Stomach smooth muscle (tissue), 2 donors: ENCODE results near the gene ARHGAP21.

ENCODE experiments used
- H3K27ac ChIP-seq: one replicate; pipeline ENCODE4 v1.7.0; 2013; ENCODE audit warnings: mild to moderate bottlenecking, low read length, inconsistent platforms
- H3K27me3 ChIP-seq, 2 donors: one replicate each; pipeline ENCODE4 v1.7.0; 2013; ENCODE audit warnings: low read length in 2 of 2; ENCODE audit not compliant: insufficient read depth in 2 of 2, control insufficient read depth in 1 of 2
- H3K36me3 ChIP-seq, 2 donors: one replicate each; pipeline ENCODE4 v1.7.0; 2013; ENCODE audit warnings: low read length in 2 of 2; ENCODE audit not compliant: control insufficient read depth in 2 of 2, insufficient read depth in 2 of 2
- H3K4me1 ChIP-seq: one replicate; pipeline ENCODE4 v1.7.0; 2013; ENCODE audit warnings: low read length; ENCODE audit not compliant: control insufficient read depth, insufficient read depth
- H3K4me3 ChIP-seq, 2 donors: one replicate each; pipeline ENCODE4 v1.7.0; 2013; ENCODE audit warnings: low read length in 2 of 2
- H3K9ac ChIP-seq, 2 donors: one replicate each; pipeline ENCODE4 v1.7.0; 2013; ENCODE audit warnings: low read length in 2 of 2, mild to moderate bottlenecking in 1 of 2
- H3K9me3 ChIP-seq, 2 donors: one replicate each; pipeline ENCODE4 v1.7.0; 2013; ENCODE audit warnings: low read length in 2 of 2; ENCODE audit not compliant: control insufficient read depth in 2 of 2
- donor health status: healthy.
- donor health status: Pancreatic carcinoma.

The ARHGAP21 gene

DNA sequence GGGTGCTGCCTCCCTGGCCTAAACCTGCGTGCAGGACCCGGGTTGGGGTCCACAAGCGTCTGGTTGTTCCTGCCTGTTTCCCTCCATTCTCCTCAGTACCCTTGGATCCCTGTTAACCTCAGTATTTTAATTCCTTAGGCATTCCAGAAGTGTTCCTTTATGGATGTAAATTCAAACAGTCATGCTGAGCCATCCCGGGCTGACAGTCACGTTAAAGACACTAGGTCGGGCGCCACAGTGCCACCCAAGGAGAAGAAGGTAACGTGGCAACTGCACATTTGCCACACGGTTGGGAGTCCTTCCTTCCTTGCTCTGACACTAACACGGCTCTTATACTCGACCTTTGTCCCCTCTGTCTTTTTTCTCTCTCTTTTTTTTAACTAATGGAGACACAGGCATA is 187.1 kb downstream of the ARHGAP21 start:
- Histone ChIP-seq H3K9ac (no peak overlapping the region), H3K4me1 (no peaks in the 10 kb centered on the region), H3K27me3 (no peaks in the 10 kb centered on the region), H3K36me3 (peaks cover 19 to 21% of the 10 kb centered on the region in 2 donors), H3K9me3 (no peaks in the 10 kb centered on the region), H3K4me3 (no peak overlapping the region), H3K27ac (no peak overlapping the region)

DNA sequence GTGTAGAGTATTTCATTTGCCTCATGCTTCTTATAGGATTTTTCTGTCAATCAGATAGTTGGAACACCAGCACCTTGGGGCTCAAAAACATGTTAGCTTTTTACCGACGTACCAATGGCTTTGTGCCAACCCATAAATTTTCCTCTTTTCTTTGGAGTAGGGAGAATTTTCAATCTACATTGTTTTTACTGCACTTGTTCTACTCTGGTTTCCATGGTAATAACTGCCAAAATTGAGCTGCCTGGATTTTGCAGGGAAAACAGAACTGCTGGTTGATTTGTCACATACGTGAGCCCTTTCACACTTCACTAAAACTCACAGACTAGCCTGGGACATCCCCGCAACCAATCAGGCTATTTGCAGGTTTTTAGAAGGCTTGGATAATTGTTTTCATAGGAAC is 189.7 kb downstream of the ARHGAP21 start:
- peaks cover 20 to 21% of the 10 kb centered on the region in 2 donors for H3K36me3 ChIP-seq

More for the DNA sequence above, 189.7 kb downstream of the ARHGAP21 start:
- H3K27ac ChIP-seq, result no peak overlapping the region
- no peaks in the 10 kb centered on the region for H3K4me1 ChIP-seq
- no peaks in the 10 kb centered on the region for H3K27me3 ChIP-seq
- no peak overlapping the region for H3K4me3 ChIP-seq
- H3K9ac ChIP-seq, result no peak overlapping the region
- H3K9me3 ChIP-seq, result no peaks in the 10 kb centered on the region
